Measurements from ENCODE around the gene C3orf85.

DNA sequence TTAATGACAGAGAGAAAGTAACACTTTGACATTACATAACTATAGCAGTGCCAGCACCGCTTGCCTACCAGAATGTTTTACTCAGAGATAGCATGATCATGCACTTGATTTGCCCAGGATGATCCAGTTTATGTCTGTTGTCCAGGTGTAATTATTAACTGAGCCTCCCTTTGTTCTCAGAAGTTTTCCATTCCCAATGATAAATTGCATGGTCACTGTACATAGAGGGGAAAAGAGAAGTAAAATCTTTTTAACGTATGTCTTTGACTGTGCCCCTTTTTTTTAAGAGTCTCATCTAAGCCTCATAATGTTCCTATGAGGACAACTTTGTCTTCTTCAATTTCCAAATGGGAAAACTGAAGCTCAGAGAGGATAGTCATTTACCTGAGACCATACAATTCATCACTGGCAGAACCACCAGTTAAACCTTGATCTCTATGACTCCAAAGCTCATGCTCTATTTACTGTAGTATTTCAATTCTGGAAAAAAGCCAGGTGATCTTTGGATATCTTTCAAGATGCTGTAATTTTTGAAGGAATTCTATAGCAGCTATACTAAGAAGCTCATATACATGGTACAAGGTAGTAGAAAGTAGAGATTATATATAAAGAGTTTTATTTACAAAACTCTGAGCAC is 25.1 kb downstream of the C3orf85 start:
- TF ChIP-seq, protein P1, sequence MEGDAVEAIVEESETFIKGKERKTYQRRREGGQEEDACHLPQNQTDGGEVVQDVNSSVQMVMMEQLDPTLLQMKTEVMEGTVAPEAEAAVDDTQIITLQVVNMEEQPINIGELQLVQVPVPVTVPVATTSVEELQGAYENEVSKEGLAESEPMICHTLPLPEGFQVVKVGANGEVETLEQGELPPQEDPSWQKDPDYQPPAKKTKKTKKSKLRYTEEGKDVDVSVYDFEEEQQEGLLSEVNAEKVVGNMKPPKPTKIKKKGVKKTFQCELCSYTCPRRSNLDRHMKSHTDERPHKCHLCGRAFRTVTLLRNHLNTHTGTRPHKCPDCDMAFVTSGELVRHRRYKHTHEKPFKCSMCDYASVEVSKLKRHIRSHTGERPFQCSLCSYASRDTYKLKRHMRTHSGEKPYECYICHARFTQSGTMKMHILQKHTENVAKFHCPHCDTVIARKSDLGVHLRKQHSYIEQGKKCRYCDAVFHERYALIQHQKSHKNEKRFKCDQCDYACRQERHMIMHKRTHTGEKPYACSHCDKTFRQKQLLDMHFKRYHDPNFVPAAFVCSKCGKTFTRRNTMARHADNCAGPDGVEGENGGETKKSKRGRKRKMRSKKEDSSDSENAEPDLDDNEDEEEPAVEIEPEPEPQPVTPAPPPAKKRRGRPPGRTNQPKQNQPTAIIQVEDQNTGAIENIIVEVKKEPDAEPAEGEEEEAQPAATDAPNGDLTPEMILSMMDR (IDR thresholded peaks at IDR 0.05): no peak
- no peak for TF ChIP-seq POLR2A (IDR thresholded peaks at IDR 0.05)

Measured in uterus (tissue), 2 donors.